HepG2 (cell line): ENCODE measurements around the gene ZNF786. TPM values are rescaled to one million over a fixed set of nuclear protein-coding genes. Genes with fewer than 3 reads are reported as not detected.

Source experiments
- EZH2 ChIP-seq: conservative IDR thresholded peaks from 2 replicates; pipeline ENCODE4 v1.6.1; 2012; ENCODE audit warnings: mild to moderate bottlenecking, low read depth, low read length, moderate library complexity
- HIC2 ChIP-seq: sonication (generic); formaldehyde crosslinking; IDR thresholded peaks from 2 replicates; pipeline ENCODE4 v1.9.0; 2022; ENCODE audit warnings: low read depth, missing genetic modification reagents
- KLF12 ChIP-seq: sonication (generic); formaldehyde crosslinking; IDR thresholded peaks from 2 replicates; pipeline ENCODE4 v1.4.0; 2020; ENCODE audit warnings: missing genetic modification reagents, borderline replicate concordance
- MBNL3 ChIP-seq: fragments of 250-450 bp; sonication (Bioruptor Pico); conservative IDR thresholded peaks from 2 replicates; pipeline ENCODE4 v1.8.0; 2022; ENCODE audit warnings: mild to moderate bottlenecking, inconsistent platforms
- PHF5A ChIP-seq: IDR thresholded peaks from one replicate; pipeline ENCODE4 v1.6.1; 2018; ENCODE audit warnings: low read depth, missing genetic modification reagents; ENCODE audit not compliant: unreplicated experiment
- RNF2 ChIP-seq: fragments of 450-650 bp; conservative IDR thresholded peaks from 2 replicates; pipeline ENCODE4 v1.6.1; 2016; ENCODE audit warnings: low read depth
- USF2 ChIP-seq, 2 experiments: sonication (generic) in 1 of 2; formaldehyde crosslinking in 1 of 2; IDR thresholded peaks; 2 replicates each; pipeline versions ENCODE4 v1.5.1 to v1.6.1; 2011 to 2020; ENCODE audit warnings: borderline replicate concordance in 1 of 2, low read depth in 1 of 2, low read length in 1 of 2, mild to moderate bottlenecking in 1 of 2, missing genetic modification reagents in 1 of 2, moderate library complexity in 1 of 2
- ZFP36L1 ChIP-seq: sonication (generic); formaldehyde crosslinking; IDR thresholded peaks from 2 replicates; pipeline ENCODE4 v1.8.0; 2022; ENCODE audit warnings: mild to moderate bottlenecking, missing genetic modification reagents, moderate library complexity
- ZFY ChIP-seq: sonication (generic); formaldehyde crosslinking; IDR thresholded peaks from 2 replicates; pipeline ENCODE4 v1.4.0; 2020; ENCODE audit warnings: missing genetic modification reagents
- ZNF142 ChIP-seq: sonication (generic); formaldehyde crosslinking; IDR thresholded peaks from 2 replicates; pipeline ENCODE4 v1.4.0; 2020; ENCODE audit warnings: missing genetic modification reagents
- ZNF367 ChIP-seq: sonication (generic); formaldehyde crosslinking; IDR thresholded peaks from 2 replicates; pipeline ENCODE4 v1.4.0; 2020; ENCODE audit warnings: missing genetic modification reagents, borderline replicate concordance
- ZNF432 ChIP-seq: sonication (generic); formaldehyde crosslinking; IDR thresholded peaks from 2 replicates; pipeline ENCODE4 v1.5.0; 2020; ENCODE audit warnings: missing genetic modification reagents, mild to moderate bottlenecking, borderline replicate concordance
- ZNF710 ChIP-seq: sonication (generic); formaldehyde crosslinking; IDR thresholded peaks from 2 replicates; pipeline ENCODE4 v1.5.0; 2020; ENCODE audit warnings: mild to moderate bottlenecking, missing genetic modification reagents, borderline replicate concordance
- polyA plus RNA-seq, 8 experiments: library from polyadenylated mRNA; depleted of rRNA in 3 of 8; stranded (reverse) in 7 of 8; unstranded in 1 of 8; fragments of >200 nt; fragmentation: Illumina TruSeq in 4 of 8; extraction: Trizol in 4 of 8; gene quantifications; 2 replicates each; pipeline versions ENCODE4 v1.2.1 to v1.2.3, GENCODE V29; 2011 to 2016; ENCODE audit warnings: low read depth in 4 of 8, missing spikeins in 1 of 8, mixed read lengths in 1 of 8; ENCODE audit not compliant: insufficient read depth in 1 of 8
- total RNA-seq, 5 experiments: library from RNA; depleted of rRNA; stranded (reverse); fragments of >200 nt; fragmentation: Illumina TruSeq; extraction: Trizol; gene quantifications; 2 replicates each; pipeline ENCODE4 v1.2.3, GENCODE V29; 2016; ENCODE audit warnings: low read depth in 1 of 5

ZNF786 gene
- total and polyA plus RNA-seq, 2 of the 13 experiments (the other 11 are each of a cell fraction or from before 2014, with no cell fraction given), result 2.0 to 4.0 TPM

GRCh38 chr7:149125863-149126661 is 35.5 kb upstream of the ZNF786 start, which contains the start of gene ZNF425 (continued):
- TF ChIP-seq ZNF142 (CRISPR knock-in tag) (peak; percentile 62; the same call in 1 of the 2 replicates), MBNL3 (CRISPR knock-in tag) (no peak), ZNF432 (CRISPR knock-in tag) (no peak), USF2 (IDR thresholded peaks at IDR 0.05; ENCODE audit: low read depth, low read length) (no peak), USF2 (CRISPR knock-in tag; IDR thresholded peaks at IDR 0.05; ENCODE audit: borderline replicate concordance) (peak; percentile 51; the same call in 1 of the 2 replicates), ZNF710 (CRISPR knock-in tag) (peak; percentile 87; the same call in 1 of the 2 replicates), HIC2 (CRISPR knock-in tag) (no peak), RNF2 (peak; percentile 70; the same call in 1 of the 2 replicates), KLF12 (CRISPR knock-in tag) (peak; percentile 27), ZNF367 (0 out of 2 replicates have a peak, but pooled peaks have one; percentile 57), ZFP36L1 (peak; percentile 82; the same call in 1 of the 2 replicates), ZFY (peak; percentile 96), PHF5A (peak; percentile 90), EZH2 (no peak)
